Ectodermal cell (in vitro differentiated cells): Measurements from ENCODE around the gene CNGA2.

ENCODE experiments used
- H3K27ac ChIP-seq: 2 replicates; pipeline ENCODE4 v1.7.0; 2013; ENCODE audit warnings: mild to moderate bottlenecking, low read depth, low read length; ENCODE audit not compliant: insufficient read depth, poor library complexity, severe bottlenecking
- H3K27me3 ChIP-seq: 2 replicates; pipeline ENCODE4 v1.7.0; 2013; ENCODE audit warnings: mild to moderate bottlenecking, low read length; ENCODE audit not compliant: insufficient read depth, control insufficient read depth, poor library complexity, severe bottlenecking
- H3K36me3 ChIP-seq: one replicate; pipeline ENCODE4 v1.7.0; 2013; ENCODE audit warnings: low read length; ENCODE audit not compliant: control insufficient read depth, insufficient read depth
- H3K4me1 ChIP-seq: one replicate; pipeline ENCODE4 v1.7.0; 2013; ENCODE audit warnings: low read length; ENCODE audit not compliant: control insufficient read depth, insufficient read depth
- H3K4me3 ChIP-seq: 2 replicates; pipeline ENCODE4 v1.7.0; 2013; ENCODE audit warnings: low read depth, low read length, control low read depth; ENCODE audit not compliant: insufficient read depth
- H3K9me3 ChIP-seq: 2 replicates; pipeline ENCODE4 v1.7.0; 2013; ENCODE audit warnings: mild to moderate bottlenecking, low read length, moderate library complexity; ENCODE audit not compliant: control insufficient read depth
- WGBS, 2 experiments: methylation state at CpG; one replicate each; pipeline ENCODE4 v1.1.7; 2013; ENCODE audit warnings: missing lambda C conversion rate in 2 of 2; 5-methylcytosine and 5-hydroxymethylcytosine counted together

Gene CNGA2

GRCh38 chrX:151699746-151700145, 34.8 kb upstream of the CNGA2 start:
- H3K36me3 ChIP-seq: no peaks in the 10 kb centered on the region
- peaks cover 11% of the 10 kb centered on the region for H3K27me3 ChIP-seq
- no peak overlapping the region for H3K4me3 ChIP-seq
- H3K9me3 ChIP-seq: no peaks in the 10 kb centered on the region
- 92 to 97% methylated on average over 9 of the region's 9 CpGs for WGBS, 2 experiments
- no peak overlapping the region for H3K27ac ChIP-seq
- no peaks in the 10 kb centered on the region for H3K4me1 ChIP-seq

DNA sequence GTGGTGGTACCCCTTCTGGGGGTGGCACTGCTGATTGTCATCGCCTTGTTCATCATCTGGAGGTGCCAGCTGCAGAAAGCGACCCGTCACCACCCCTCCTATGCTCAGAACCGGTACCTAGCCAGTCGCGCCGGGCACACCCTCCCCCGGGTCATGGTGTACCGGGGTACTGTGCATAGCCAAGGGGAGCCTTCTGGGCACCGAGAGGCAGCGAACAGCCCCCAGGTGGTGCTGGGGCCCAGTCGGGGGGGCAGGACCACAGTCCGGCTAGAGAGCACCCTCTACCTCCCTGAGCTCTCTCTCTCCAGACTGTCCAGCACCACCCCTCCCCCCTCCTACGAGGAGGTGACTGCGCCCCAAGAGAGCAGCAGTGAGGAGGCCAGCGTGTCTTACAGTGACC, 34.0 kb upstream of the CNGA2 start:
- Histone ChIP-seq H3K4me1 (no peaks in the 10 kb centered on the region), H3K36me3 (no peaks in the 10 kb centered on the region), H3K27ac (no peak overlapping the region), H3K27me3 (peaks cover 6% of the 10 kb centered on the region), H3K9me3 (no peaks in the 10 kb centered on the region), H3K4me3 (no peak overlapping the region)
- WGBS, 2 experiments: 93 to 96% methylated on average over 16 of the region's 16 CpGs

GRCh38 chrX:151701071-151701470, 33.5 kb upstream of the CNGA2 start:
- Histone ChIP-seq H3K36me3 (no peaks in the 10 kb centered on the region), H3K4me3 (no peak overlapping the region), H3K9me3 (no peaks in the 10 kb centered on the region), H3K4me1 (no peaks in the 10 kb centered on the region), H3K27me3 (peaks cover 4% of the 10 kb centered on the region), H3K27ac (no peak overlapping the region)
- 89 to 95% methylated on average over 4 of the region's 4 CpGs for WGBS, 2 experiments

DNA sequence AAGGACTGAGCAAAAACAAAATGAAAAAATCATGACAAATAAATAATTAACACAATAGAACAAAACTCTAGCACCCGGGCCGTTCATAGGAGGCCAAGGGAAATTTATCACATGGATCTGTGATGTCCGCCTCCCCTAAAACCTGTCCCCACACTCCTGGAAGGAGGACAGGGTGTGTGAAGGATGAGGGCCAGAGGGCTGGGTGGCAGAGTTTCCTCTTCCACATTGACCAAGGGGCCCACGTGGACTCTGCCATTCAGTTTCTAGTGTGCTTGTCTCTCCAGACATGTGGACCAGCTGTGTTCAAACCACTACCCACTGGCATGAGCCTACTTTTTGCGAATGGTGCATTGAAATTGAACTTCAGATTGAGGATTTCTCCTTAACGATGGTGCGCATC, 33.0 kb upstream of the CNGA2 start:
- no peaks in the 10 kb centered on the region for H3K9me3 ChIP-seq
- no peaks in the 10 kb centered on the region for H3K27me3 ChIP-seq
- WGBS, 2 experiments: 92 to 94% methylated on average over 6 to 7 of the region's 7 CpGs
- H3K36me3 ChIP-seq: no peaks in the 10 kb centered on the region
- H3K27ac ChIP-seq: no peak overlapping the region
- no peak overlapping the region for H3K4me3 ChIP-seq
- no peaks in the 10 kb centered on the region for H3K4me1 ChIP-seq

DNA sequence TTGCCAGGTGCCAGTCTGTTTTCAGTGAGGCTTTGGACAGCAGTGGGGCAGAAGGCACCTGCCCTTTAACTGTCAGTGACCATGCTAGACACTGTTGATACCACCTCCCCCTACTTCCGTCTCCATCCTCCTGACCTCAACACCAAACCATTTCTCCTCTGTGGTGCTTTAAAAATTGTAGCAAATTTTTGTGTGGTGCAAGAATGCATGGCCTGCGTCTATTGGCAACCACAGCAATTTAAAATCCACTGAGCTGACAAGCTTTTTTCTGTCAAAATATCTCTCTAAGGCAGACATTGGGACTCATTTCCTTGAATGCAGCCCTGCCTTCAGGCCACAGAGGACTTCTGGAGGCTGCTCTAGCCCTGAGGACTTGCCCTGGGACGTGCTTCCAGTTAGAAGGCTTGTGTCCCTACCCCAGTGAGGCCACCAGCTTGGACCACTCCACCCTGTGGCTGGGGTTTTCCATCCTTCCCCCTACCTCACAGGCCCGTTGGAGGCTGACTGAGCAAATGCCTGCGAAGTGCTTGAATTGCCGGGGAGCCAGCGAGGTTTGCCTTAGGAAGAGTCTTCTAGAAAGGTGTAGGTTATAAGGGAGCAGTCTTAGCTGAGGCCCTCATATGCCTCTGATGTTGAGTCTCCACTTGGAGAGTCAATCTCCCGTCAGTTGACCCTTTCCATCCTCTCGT, 32.4 kb upstream of the CNGA2 start:
- Histone ChIP-seq H3K4me3 (no peak overlapping the region), H3K9me3 (no peaks in the 10 kb centered on the region), H3K36me3 (no peaks in the 10 kb centered on the region), H3K27me3 (no peaks in the 10 kb centered on the region), H3K27ac (no peak overlapping the region), H3K4me1 (no peaks in the 10 kb centered on the region)
- WGBS, 2 experiments: 87 to 93% methylated on average over 8 of the region's 9 CpGs

DNA sequence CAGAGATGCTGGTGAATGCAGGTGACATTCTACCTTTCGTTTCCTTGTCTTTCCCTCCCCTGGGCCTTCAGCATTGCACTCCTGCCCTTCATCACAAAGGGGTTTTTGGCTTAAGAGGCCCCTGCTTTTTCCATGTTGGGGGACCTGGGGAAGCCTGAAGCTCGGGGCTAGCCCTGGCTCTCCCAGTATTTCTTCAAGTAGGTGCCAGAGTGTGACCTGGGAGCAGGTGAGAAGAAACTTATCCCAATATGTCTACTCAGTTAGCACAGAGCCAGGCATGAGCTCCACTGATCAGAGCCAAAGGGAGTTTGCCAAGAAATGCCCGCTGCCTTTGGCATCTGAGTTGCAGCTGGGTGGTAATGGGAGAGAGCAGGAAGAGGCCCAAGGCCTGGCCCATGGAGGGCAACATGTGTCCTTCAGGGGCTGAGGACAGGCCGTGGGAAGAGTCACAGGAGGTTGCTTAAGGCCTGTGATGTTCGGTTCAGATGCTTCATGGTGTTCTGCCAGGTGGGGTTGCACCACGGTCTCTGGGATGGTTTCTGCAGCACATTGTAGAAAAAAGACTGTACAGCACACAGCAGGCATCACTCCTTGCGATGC, 31.7 kb upstream of the CNGA2 start:
- no peaks in the 10 kb centered on the region for H3K4me1 ChIP-seq
- WGBS, 2 experiments: 91% methylated on average over 7 of the region's 7 CpGs
- H3K4me3 ChIP-seq: no peak overlapping the region
- H3K27me3 ChIP-seq: no peaks in the 10 kb centered on the region
- no peaks in the 10 kb centered on the region for H3K36me3 ChIP-seq
- no peak overlapping the region for H3K27ac ChIP-seq
- no peaks in the 10 kb centered on the region for H3K9me3 ChIP-seq

DNA sequence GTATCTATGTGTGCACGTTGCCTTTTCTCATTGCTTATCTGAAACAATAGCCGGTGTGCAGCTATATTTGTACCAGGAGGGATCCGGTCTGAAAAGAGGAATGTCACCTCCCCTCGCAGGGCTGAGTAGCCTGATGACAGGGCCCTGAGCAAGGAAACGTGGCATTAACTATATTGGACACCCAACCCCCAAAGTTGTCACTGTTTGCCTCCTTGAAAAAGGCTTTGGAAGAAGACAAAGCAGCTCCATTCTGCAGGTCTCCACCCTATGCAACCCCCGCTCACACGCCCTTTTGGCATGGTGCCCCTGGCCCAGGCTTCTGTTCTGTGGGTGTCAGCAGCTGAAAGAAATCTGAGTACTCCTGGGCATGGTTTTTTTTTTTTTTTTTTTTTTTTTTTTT, 31.1 kb upstream of the CNGA2 start:
- Histone ChIP-seq H3K4me3 (no peak overlapping the region), H3K36me3 (no peaks in the 10 kb centered on the region), H3K27ac (no peak overlapping the region), H3K4me1 (no peaks in the 10 kb centered on the region), H3K27me3 (no peaks in the 10 kb centered on the region), H3K9me3 (no peaks in the 10 kb centered on the region)
- 86 to 87% methylated on average over 6 to 7 of the region's 7 CpGs for WGBS, 2 experiments

GRCh38 chrX:151704041-151704663, 30.4 kb upstream of the CNGA2 start:
- H3K4me3 ChIP-seq: no peak overlapping the region
- H3K27ac ChIP-seq: no peak overlapping the region
- 85% methylated on average over 13 of the region's 13 CpGs for WGBS, 2 experiments
- no peaks in the 10 kb centered on the region for H3K36me3 ChIP-seq
- H3K9me3 ChIP-seq: no peaks in the 10 kb centered on the region
- H3K27me3 ChIP-seq: no peaks in the 10 kb centered on the region
- H3K4me1 ChIP-seq: no peaks in the 10 kb centered on the region

- Histone ChIP-seq H3K36me3 (no peaks in the 10 kb centered on the region), H3K4me1 (no peaks in the 10 kb centered on the region), H3K27ac (no peak overlapping the region), H3K4me3 (no peak overlapping the region), H3K9me3 (no peaks in the 10 kb centered on the region), H3K27me3 (no peaks in the 10 kb centered on the region)
- 82 to 83% methylated on average over 7 of the region's 7 CpGs for WGBS, 2 experiments
Observed at GRCh38 chrX:151708821-151709220, 25.7 kb upstream of the CNGA2 start.

GRCh38 chrX:151710457-151710856, 24.1 kb upstream of the CNGA2 start:
- no peak overlapping the region for H3K27ac ChIP-seq
- H3K4me3 ChIP-seq: no peak overlapping the region
- no peaks in the 10 kb centered on the region for H3K27me3 ChIP-seq
- no peaks in the 10 kb centered on the region for H3K9me3 ChIP-seq
- WGBS, 2 experiments: 83 to 94% methylated on average over 2 of the region's 2 CpGs
- H3K4me1 ChIP-seq: no peaks in the 10 kb centered on the region
- H3K36me3 ChIP-seq: no peaks in the 10 kb centered on the region
